GM18951 (cell line): ENCODE measurements around the gene HSF2.

Experiments
- POLR2A ChIP-seq: IDR thresholded peaks from 4 replicates; pipeline ENCODE4 v1.6.1; 2011; ENCODE audit warnings: mild to moderate bottlenecking; ENCODE audit not compliant: insufficient read length, insufficient read depth; ENCODE audit errors: extremely low read depth
- in situ Hi-C: fragments of 300-500 bp; cut with MboI; formaldehyde crosslinking; loops from one replicate; pipeline ENCODE4 v1.12.0; 2022; ENCODE audit warnings: low sequenced_read_pairs, mixed read lengths, inconsistent platforms; ENCODE audit not compliant: unreplicated experiment

Gene HSF2

DNA sequence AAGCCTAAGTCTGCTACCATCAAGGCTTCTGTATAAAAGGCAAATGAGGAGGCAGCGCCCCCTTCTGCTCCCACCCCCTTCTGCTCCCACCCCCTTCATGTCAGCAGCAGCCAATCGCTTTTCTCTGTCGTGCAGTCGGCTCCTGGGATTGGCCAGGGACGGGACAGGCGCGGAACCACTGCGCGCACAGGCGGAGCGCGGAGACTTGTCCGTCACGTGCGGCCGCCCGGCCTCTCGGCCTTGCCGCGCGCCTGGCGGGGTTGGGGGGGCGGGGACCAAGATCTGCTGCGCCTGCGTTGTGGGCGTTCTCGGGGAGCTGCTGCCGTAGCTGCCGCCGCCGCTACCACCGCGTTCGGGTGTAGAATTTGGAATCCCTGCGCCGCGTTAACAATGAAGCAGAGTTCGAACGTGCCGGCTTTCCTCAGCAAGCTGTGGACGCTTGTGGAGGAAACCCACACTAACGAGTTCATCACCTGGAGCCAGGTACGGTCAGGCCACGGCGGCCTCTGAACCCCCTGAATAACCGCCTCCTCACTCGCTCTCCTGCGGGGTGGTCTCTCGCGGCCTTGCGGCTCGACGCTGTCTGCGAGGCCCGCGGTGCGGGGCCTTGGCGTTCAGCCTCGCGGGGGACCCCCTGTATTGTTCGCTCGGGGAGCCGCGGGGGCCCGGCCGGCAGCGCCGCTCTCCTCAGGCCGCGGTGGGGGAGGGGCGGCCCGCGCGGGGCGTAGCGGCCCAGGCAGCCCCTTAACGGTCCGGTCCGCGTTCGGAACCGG lies at the start of gene HSF2:
TSS of gene HSF2 (plus strand) at position 305 of the 773 bp plus-strand sequence. CDS start at position 391, 86 bp downstream.
- in situ Hi-C loops: loop anchor here (25.0 kb wide), 1 partner anchor 138 kb away; no protein-coding TSS in a partner anchor

GRCh38 chr6:122352981-122353664 lies 46.3 kb upstream of the HSF2 start:
- in situ Hi-C loops: no loop called here
- TF ChIP-seq POLR2A: no peak

More for the DNA sequence above, at the start of gene HSF2:
- TF ChIP-seq POLR2A: peak; percentile 69

GRCh38 chr6:122360809-122361208 lies 38.6 kb upstream of the HSF2 start:
- in situ Hi-C loops: no loop called here
- no peak for TF ChIP-seq POLR2A

DNA sequence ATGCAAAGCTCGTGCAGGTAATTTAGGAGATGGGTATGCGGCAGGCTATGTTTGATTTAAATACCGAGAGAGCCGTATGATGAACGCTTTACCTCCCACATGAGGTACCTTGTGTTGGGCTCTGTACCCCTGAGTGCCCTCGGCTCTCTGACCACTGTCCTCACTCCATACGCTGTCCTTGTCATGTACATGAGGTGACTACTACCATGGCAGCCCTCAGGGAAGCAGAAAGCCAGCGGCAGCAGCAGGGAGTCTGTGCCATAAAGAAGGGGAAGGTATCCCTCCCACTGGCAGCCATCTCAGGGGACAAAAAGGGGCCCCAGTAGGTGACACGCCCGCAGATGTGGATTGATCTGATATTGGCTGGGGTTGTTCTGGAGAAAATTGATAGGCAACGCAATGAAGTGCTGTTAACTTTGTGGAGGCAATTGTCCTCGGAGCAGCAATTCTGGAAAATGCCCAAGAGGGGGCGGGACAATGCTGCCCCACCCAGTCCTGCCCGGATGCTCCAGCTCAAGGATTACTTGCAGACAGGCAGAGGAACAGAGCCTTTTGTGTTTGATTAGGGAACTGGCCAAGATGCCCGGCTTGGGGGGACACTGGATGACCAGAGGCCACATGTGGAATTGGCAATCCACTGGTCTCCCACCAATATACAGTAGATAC lies 38.0 kb upstream of the HSF2 start:
- no peak for TF ChIP-seq POLR2A
- in situ Hi-C loops: no loop called here

DNA sequence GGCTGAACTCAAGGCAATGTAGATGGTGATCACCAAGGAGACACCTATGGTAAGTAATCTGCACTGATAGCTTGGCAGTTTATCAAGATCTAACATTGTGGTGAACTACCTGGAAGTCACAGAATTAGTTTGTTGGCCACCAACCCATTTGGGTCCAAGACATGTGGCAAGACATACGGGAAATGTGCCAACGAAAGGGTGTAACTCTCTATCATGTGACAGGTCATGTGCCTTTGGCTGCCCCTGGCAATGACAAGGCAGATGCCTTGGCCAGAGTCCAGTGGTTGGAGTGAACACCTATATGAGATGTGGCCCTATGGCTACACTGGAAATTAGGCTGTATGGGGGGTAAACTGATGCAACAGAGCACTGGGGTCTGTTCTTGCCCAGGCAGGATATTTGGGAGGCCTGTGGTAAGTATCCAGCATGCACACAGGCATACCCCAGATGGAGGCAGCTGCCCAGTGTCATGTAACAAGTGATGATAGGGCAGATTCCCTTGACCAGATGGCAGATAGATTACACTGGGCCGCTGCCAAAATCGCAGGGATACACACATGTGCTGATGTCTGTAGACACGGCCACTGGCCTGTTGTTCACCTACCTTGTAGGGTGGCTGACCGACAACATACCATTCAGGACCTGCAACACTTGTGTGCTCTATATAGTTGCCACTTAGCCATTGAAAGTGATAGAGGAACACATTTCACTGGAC lies 35.5 kb upstream of the HSF2 start:
- TF ChIP-seq POLR2A: no peak
- in situ Hi-C loops: no loop called here

DNA sequence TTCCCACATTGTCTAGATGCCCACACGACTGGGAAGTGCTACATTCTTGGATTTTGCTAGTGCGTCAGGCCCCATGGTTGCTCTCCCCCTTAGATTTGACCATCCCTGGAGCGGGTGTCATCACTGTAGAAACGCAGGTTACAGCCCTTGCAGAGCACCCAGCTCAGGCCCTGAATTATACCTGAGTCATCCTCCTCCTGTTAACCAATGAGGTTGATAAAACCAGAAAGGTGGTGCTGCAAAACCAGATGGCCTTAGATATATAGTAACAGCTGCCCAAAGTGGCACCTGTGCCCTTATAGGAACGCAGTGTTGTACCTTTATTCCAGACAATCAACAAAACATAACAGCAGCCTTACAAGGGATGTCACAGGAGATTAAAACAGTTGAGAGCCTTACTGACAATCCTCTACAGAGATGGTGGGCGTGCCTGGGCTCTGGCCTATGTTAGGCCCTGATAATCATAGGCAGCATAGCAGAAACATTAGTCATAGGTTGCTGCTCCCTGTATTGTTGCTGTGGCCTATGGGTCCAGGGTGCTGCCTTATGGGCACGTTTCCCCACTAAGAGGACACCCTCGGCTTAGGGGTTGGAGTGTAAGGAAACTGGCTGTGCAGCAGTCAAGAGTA lies 33.6 kb upstream of the HSF2 start:
- in situ Hi-C loops: no loop called here
- no peak for TF ChIP-seq POLR2A

DNA sequence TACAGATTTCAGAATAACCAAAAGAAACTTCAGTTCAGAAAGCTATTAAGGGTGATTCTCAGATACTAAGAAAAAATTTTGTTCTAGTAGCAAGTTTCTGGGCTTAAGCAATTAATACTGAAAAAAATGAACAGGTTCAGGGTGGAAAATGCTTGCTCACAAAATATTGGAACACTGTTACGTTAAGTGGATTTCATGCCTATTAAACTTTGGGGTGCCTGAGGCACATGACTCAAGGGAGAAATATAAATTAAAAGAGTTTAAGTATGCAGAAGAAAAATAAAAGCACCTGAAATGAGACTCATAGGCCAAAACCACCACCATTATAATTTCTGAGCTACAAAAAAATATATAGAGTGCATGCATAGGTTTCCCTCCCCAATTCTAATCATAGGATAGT lies 32.3 kb upstream of the HSF2 start:
- in situ Hi-C loops: no loop called here
- no peak for TF ChIP-seq POLR2A

GRCh38 chr6:122369536-122369935 lies 29.9 kb upstream of the HSF2 start:
- in situ Hi-C loops: no loop called here

GRCh38 chr6:122372647-122373046 lies 26.8 kb upstream of the HSF2 start:
- in situ Hi-C loops: no loop called here
- no peak for TF ChIP-seq POLR2A

More at GRCh38 chr6:122369536-122369935, 29.9 kb upstream of the HSF2 start:
- no peak for TF ChIP-seq POLR2A

GRCh38 chr6:122374307-122374706 lies 25.1 kb upstream of the HSF2 start:
- no peak for TF ChIP-seq POLR2A
- in situ Hi-C loops: no loop called here

DNA sequence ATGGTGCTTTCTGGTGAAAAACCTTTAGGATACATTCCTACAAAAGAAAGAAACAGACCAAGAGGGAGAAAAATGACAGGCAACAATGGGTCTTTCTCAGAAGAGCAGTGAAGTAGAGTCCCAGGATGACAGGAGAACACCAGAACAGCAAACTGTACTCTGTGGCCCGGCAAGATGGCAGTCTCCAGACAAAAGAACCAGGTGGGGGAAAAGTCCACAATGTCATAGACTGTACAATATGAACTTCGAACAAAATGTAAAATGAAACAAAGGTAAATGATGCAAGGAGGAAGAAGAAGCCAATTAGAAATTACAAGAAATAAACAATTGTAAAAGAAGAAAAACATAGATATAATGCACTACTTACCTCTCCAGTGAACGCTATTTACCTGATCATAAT lies 23.2 kb upstream of the HSF2 start:
- in situ Hi-C loops: loop anchor here (25.0 kb wide), 1 partner anchor 161 kb away; no protein-coding TSS in a partner anchor
- TF ChIP-seq POLR2A: no peak

- in situ Hi-C loops: loop anchor here (25.0 kb wide), 1 partner anchor 156 kb away; no protein-coding TSS in a partner anchor
- TF ChIP-seq POLR2A: no peak
These were observed 17.8 kb upstream of the HSF2 start for GRCh38 chr6:122381494-122382265.
